Measurements from ENCODE around the gene FMO2.

The FMO2 gene

DNA sequence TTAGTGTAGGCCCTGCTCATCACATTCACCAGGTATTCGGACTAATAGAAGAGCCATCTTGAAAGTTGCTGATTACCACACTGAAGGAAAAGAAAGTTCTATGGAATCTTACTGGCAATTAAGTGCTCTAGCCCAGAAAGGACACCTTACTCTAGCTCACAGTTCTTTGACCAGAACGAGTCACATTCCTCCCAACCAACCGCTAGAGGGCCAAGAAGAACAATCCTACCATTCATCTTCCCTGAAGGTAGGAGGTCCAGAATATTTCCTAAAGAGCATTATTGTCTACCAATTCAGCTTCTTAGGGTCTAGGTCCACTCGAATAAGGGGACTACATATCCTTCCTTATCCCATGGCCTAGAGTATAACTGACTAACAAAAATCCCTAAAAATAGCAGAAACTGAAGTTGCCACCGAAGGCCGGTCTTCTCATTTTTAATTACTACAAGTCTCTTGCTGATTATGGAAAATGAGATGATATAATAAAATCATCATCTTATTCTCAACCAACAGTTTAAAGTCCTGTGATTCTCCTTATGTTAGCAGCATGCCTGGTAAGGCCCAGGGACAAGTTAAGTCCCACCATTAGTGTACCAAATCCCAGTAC is 60.5 kb downstream of the FMO2 start:
- Histone ChIP-seq H3K79me2 (ENCODE audit: insufficient read depth, low read depth) (no peaks in the 10 kb centered on the region), H3K27me3 (ENCODE audit: insufficient read depth, low read depth) (no peaks in the 10 kb centered on the region), H3K4me2 (no peak overlapping the region), H3K27ac (no peak overlapping the region), H4K20me1 (ENCODE audit: insufficient read depth) (no peaks in the 10 kb centered on the region), H3K4me1 (ENCODE audit: low read depth, poor library complexity, severe bottlenecking) (peaks cover 15% of the 10 kb centered on the region), H2AFZ (ENCODE audit: low read depth) (no peak overlapping the region), H3K4me3 (IDR thresholded peaks at IDR 0.05; ENCODE audit: insufficient read depth, low read depth, low read length) (no peak overlapping the region), H3K36me3 (ENCODE audit: insufficient read depth) (no peaks in the 10 kb centered on the region), H3K9ac (no peak overlapping the region)
- TF ChIP-seq, protein P1, sequence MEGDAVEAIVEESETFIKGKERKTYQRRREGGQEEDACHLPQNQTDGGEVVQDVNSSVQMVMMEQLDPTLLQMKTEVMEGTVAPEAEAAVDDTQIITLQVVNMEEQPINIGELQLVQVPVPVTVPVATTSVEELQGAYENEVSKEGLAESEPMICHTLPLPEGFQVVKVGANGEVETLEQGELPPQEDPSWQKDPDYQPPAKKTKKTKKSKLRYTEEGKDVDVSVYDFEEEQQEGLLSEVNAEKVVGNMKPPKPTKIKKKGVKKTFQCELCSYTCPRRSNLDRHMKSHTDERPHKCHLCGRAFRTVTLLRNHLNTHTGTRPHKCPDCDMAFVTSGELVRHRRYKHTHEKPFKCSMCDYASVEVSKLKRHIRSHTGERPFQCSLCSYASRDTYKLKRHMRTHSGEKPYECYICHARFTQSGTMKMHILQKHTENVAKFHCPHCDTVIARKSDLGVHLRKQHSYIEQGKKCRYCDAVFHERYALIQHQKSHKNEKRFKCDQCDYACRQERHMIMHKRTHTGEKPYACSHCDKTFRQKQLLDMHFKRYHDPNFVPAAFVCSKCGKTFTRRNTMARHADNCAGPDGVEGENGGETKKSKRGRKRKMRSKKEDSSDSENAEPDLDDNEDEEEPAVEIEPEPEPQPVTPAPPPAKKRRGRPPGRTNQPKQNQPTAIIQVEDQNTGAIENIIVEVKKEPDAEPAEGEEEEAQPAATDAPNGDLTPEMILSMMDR (conservative IDR thresholded peaks at IDR 0.05; ENCODE audit: low read depth, low read length): peak; percentile 89

DNA sequence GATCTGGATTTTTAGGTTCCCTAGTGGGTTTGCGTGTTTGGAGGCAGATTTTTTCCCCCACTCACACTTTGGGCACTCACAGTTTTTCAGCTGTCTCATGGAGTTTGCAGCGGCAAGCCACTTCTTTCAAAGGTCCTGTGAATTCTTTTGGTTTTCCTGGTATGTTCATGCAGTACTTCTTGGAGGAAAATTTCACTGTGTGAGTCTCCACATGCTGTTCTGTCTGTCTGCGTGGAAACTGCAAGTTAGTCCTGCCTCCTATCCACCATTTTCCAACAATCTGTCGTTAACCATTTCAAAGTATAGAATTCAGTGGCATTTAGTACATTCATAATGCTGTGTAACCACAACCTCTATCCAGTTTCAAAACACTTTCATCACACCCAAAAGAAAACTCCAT is 62.4 kb downstream of the FMO2 start:
- Histone ChIP-seq H4K20me1 (ENCODE audit: insufficient read depth) (no peaks in the 10 kb centered on the region), H3K9ac (no peak overlapping the region), H3K4me2 (no peak overlapping the region), H3K36me3 (ENCODE audit: insufficient read depth) (no peaks in the 10 kb centered on the region), H3K79me2 (ENCODE audit: insufficient read depth, low read depth) (no peaks in the 10 kb centered on the region), H3K27ac (no peak overlapping the region), H3K27me3 (ENCODE audit: insufficient read depth, low read depth) (no peaks in the 10 kb centered on the region), H2AFZ (ENCODE audit: low read depth) (no peak overlapping the region), H3K4me3 (IDR thresholded peaks at IDR 0.05; ENCODE audit: insufficient read depth, low read depth, low read length) (no peak overlapping the region), H3K4me1 (ENCODE audit: low read depth, poor library complexity, severe bottlenecking) (peaks cover 28% of the 10 kb centered on the region)
- TF ChIP-seq, protein P1 (conservative IDR thresholded peaks at IDR 0.05; ENCODE audit: low read depth, low read length): no peak

DNA sequence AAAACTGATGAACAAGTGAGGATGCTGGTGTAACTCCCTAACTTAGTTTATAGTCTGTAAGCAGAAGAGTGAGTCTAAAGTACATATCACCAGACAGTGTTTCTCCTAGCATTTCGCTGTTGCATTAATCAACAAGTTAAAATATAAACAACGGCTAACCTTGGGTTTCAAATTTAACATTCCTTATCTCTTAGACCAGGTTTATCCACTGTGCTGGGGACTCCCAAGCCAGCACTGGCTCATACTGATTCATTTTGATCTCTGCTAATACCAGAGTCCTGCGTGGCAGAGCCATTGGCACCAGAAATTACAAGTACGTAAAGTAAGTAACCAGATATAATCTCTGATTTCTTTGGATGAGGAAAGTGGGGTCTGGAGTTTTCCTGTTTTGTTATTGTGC is 63.2 kb downstream of the FMO2 start, which contains the start of gene FMO1:
FMO1 (plus strand) TSS at position 193 of the 400 bp plus-strand sequence. CDS start 9,594 bp downstream, outside the sequence.
- Histone ChIP-seq H4K20me1 (ENCODE audit: insufficient read depth) (no peaks in the 10 kb centered on the region), H3K27ac (no peak within 1 kb of the TSS), H3K4me1 (ENCODE audit: low read depth, poor library complexity, severe bottlenecking) (peaks cover 36% of the 10 kb centered on the region), H3K27me3 (ENCODE audit: insufficient read depth, low read depth) (no peaks in the 10 kb centered on the region), H3K9ac (no peak within 1 kb of the TSS), H2AFZ (ENCODE audit: low read depth) (no peak within 1 kb of the TSS), H3K4me3 (IDR thresholded peaks at IDR 0.05; ENCODE audit: insufficient read depth, low read depth, low read length) (no peak within 1 kb of the TSS), H3K4me2 (no peak within 1 kb of the TSS), H3K79me2 (ENCODE audit: insufficient read depth, low read depth) (no peaks in the 10 kb centered on the region), H3K36me3 (ENCODE audit: insufficient read depth) (no peaks in the 10 kb centered on the region)
- TF ChIP-seq, protein P1 (conservative IDR thresholded peaks at IDR 0.05; ENCODE audit: low read depth, low read length): no peak

DNA sequence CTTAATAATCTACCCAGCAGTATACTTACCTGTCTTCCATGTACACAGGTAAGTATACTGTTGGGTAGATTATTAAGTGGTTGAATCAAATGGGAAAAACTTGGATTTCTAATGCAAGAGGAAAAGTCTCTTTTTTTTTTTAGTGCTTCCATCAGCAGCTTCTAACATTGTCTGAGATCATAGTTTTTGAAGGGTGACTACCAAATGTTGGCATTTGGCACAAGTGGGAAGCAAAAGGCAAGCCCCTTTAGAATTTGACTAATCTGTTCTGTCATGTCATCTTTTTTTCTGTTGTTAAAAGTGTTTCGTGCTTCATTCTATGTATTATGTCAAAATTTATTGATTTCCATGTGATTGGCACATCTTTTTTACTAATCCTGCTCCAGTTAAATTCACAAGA is 63.7 kb downstream of the FMO2 start:
- Histone ChIP-seq H3K36me3 (ENCODE audit: insufficient read depth) (no peaks in the 10 kb centered on the region), H3K4me1 (ENCODE audit: low read depth, poor library complexity, severe bottlenecking) (peaks cover 41% of the 10 kb centered on the region), H3K27me3 (ENCODE audit: insufficient read depth, low read depth) (no peaks in the 10 kb centered on the region), H3K4me3 (IDR thresholded peaks at IDR 0.05; ENCODE audit: insufficient read depth, low read depth, low read length) (no peak overlapping the region), H3K4me2 (no peak overlapping the region), H3K79me2 (ENCODE audit: insufficient read depth, low read depth) (no peaks in the 10 kb centered on the region), H2AFZ (ENCODE audit: low read depth) (no peak overlapping the region), H3K9ac (no peak overlapping the region), H3K27ac (no peak overlapping the region), H4K20me1 (ENCODE audit: insufficient read depth) (no peaks in the 10 kb centered on the region)
- TF ChIP-seq, protein P1 (conservative IDR thresholded peaks at IDR 0.05; ENCODE audit: low read depth, low read length): no peak
